IPS DF 19.7 (cell line): ENCODE measurements around the gene RAB39A.
A peak's percentile ranks its signal among the peaks of the same experiment; 100 is the strongest.

Experiments used
- DNase-seq: peaks from one replicate; pipeline ENCODE4 v3.0.0-alpha.2; 2013; ENCODE audit warnings: low read depth, low spot score

The RAB39A gene

GRCh38 chr11:107961480-107961879 lies 33.2 kb downstream of the RAB39A start:
- no peak for DNase-seq

GRCh38 chr11:107962181-107962580 lies 33.9 kb downstream of the RAB39A start:
- DNase-seq = no peak

- DNase-seq = no peak
Observed at GRCh38 chr11:107963091-107963490, 34.8 kb downstream of the RAB39A start.

GRCh38 chr11:107969219-107969618 lies 41.0 kb downstream of the RAB39A start:
- no peak for DNase-seq

GRCh38 chr11:107970049-107970448 lies 41.8 kb downstream of the RAB39A start:
- DNase-seq = no peak

GRCh38 chr11:107973641-107974040 lies 45.4 kb downstream of the RAB39A start:
- DNase-seq = no peak

GRCh38 chr11:107988397-107989158 lies 60.3 kb downstream of the RAB39A start:
- DNase-seq = no peak

- DNase-seq = peak; percentile 63
Observed at GRCh38 chr11:107991868-107992414, 63.7 kb downstream of the RAB39A start.

- no peak for DNase-seq
Observed at GRCh38 chr11:107996006-107996776, 67.9 kb downstream of the RAB39A start.

GRCh38 chr11:107998761-107999160 lies 70.5 kb downstream of the RAB39A start:
- no peak for DNase-seq

- peak; percentile 78 for DNase-seq
Observed at GRCh38 chr11:107999759-108000455, 71.7 kb downstream of the RAB39A start.

- DNase-seq = no peak
Observed at GRCh38 chr11:108002476-108002875, 74.2 kb downstream of the RAB39A start.

GRCh38 chr11:108003623-108004022 lies 75.4 kb downstream of the RAB39A start:
- DNase-seq = no peak

GRCh38 chr11:108007819-108008218 lies 79.6 kb downstream of the RAB39A start:
- no peak for DNase-seq

- peak; percentile 70 for DNase-seq
Observed at GRCh38 chr11:108008656-108009496, 80.6 kb downstream of the RAB39A start, which contains the start of gene CUL5. CUL5 (plus strand) TSS chr11:108008898; CDS start chr11:108009349, 451 bp downstream.

GRCh38 chr11:108009497-108010370 lies 81.5 kb downstream of the RAB39A start:
- no peak for DNase-seq

- no peak for DNase-seq
Observed at GRCh38 chr11:108012139-108012725, 84.0 kb downstream of the RAB39A start.
